BLaER1 (cell line): ENCODE results near the gene WIZ.

Experiments
- H3K27ac ChIP-seq: shearing (Covaris generic); formaldehyde crosslinking; 2 replicates; pipeline ENCODE4 v1.8.1; 2022
- H3K27me3 ChIP-seq: shearing (Covaris generic); formaldehyde crosslinking; 2 replicates; pipeline ENCODE4 v1.8.1; 2022
- H3K36me3 ChIP-seq: shearing (Covaris generic); formaldehyde crosslinking; 2 replicates; pipeline ENCODE4 v1.8.1; 2022
- H3K4me1 ChIP-seq: shearing (Covaris generic); formaldehyde crosslinking; 2 replicates; pipeline ENCODE4 v1.8.1; 2022
- H3K4me2 ChIP-seq: shearing (Covaris generic); formaldehyde crosslinking; 2 replicates; pipeline ENCODE4 v1.8.1; 2022
- H3K4me3 ChIP-seq: shearing (Covaris generic); formaldehyde crosslinking; 2 replicates; pipeline ENCODE4 v1.8.1; 2022
- H3K9ac ChIP-seq: shearing (Covaris generic); formaldehyde crosslinking; 2 replicates; pipeline ENCODE4 v1.8.1; 2022
- H3K9me3 ChIP-seq: shearing (Covaris generic); formaldehyde crosslinking; 2 replicates; pipeline ENCODE4 v1.8.1; 2022
- H4K20me1 ChIP-seq: shearing (Covaris generic); formaldehyde crosslinking; 2 replicates; pipeline ENCODE4 v1.8.1; 2022
- Cebpa-rat ChIP-seq: shearing (Covaris generic); IDR thresholded peaks from 2 replicates; pipeline ENCODE4 v1.8.1; 2022

WIZ gene

GRCh38 chr19:15456441-15456840 is 6.7 kb upstream of the WIZ start:
- H3K36me3 ChIP-seq, result peaks cover 63% of the 10 kb centered on the region; the same call in 1 of the 2 replicates
- H3K9ac ChIP-seq, result no peak overlapping the region
- 0 out of 2 replicates have a peak, but pooled peaks cover 5% of the 10 kb centered on the region for H3K9me3 ChIP-seq
- TF ChIP-seq Cebpa-rat, result no peak
- no peaks in the 10 kb centered on the region for H3K27me3 ChIP-seq
- no peak overlapping the region for H3K4me3 ChIP-seq
- no peak overlapping the region for H3K4me2 ChIP-seq
- H3K27ac ChIP-seq, result no peak overlapping the region
- peaks cover 25% of the 10 kb centered on the region for H3K4me1 ChIP-seq
- H4K20me1 ChIP-seq, result no peaks in the 10 kb centered on the region

- Histone ChIP-seq H3K9ac (no peak overlapping the region), H4K20me1 (no peaks in the 10 kb centered on the region), H3K4me2 (no peak overlapping the region), H3K36me3 (peaks cover 63% of the 10 kb centered on the region; the same call in 1 of the 2 replicates), H3K4me3 (no peak overlapping the region), H3K27me3 (no peaks in the 10 kb centered on the region), H3K9me3 (0 out of 2 replicates have a peak, but pooled peaks cover 5% of the 10 kb centered on the region), H3K27ac (no peak overlapping the region), H3K4me1 (peaks cover 23% of the 10 kb centered on the region)
- no peak for TF ChIP-seq Cebpa-rat
Measured at GRCh38 chr19:15455996-15456395, 6.2 kb upstream of the WIZ start.

GRCh38 chr19:15453906-15454860 is 4.4 kb upstream of the WIZ start:
- Histone ChIP-seq H3K36me3 (peaks cover 54% of the 10 kb centered on the region; the same call in 1 of the 2 replicates), H3K9ac (no peak overlapping the region), H3K4me1 (peaks cover 33% of the 10 kb centered on the region), H3K27me3 (no peaks in the 10 kb centered on the region), H3K27ac (no peak overlapping the region; the same call in 1 of the 2 replicates), H3K4me2 (no peak overlapping the region), H3K9me3 (0 out of 2 replicates have a peak, but pooled peaks cover 5% of the 10 kb centered on the region), H4K20me1 (no peaks in the 10 kb centered on the region), H3K4me3 (no peak overlapping the region)
- TF ChIP-seq Cebpa-rat, result no peak

GRCh38 chr19:15453091-15453578 is 3.4 kb upstream of the WIZ start:
- H3K36me3 ChIP-seq, result peaks cover 52% of the 10 kb centered on the region; the same call in 1 of the 2 replicates
- 0 out of 2 replicates have a peak overlapping the region, but pooled peaks have one; percentile 2 for H3K27ac ChIP-seq
- H4K20me1 ChIP-seq, result no peaks in the 10 kb centered on the region
- H3K4me3 ChIP-seq, result no peak overlapping the region
- H3K9ac ChIP-seq, result no peak overlapping the region
- no peaks in the 10 kb centered on the region for H3K27me3 ChIP-seq
- TF ChIP-seq Cebpa-rat, result no peak
- no peak overlapping the region for H3K4me2 ChIP-seq
- H3K9me3 ChIP-seq, result 0 out of 2 replicates have a peak, but pooled peaks cover 5% of the 10 kb centered on the region
- peaks cover 40% of the 10 kb centered on the region for H3K4me1 ChIP-seq

- no peaks in the 10 kb centered on the region for H4K20me1 ChIP-seq
- no peak overlapping the region for H3K4me2 ChIP-seq
- H3K9me3 ChIP-seq, result 0 out of 2 replicates have a peak, but pooled peaks cover under 1% of the 10 kb centered on the region
- H3K9ac ChIP-seq, result no peak overlapping the region
- H3K27me3 ChIP-seq, result no peaks in the 10 kb centered on the region
- no peak for TF ChIP-seq Cebpa-rat
- 0 out of 2 replicates have a peak overlapping the region, but pooled peaks have one; percentile 2 for H3K27ac ChIP-seq
- peaks cover 40% of the 10 kb centered on the region for H3K4me1 ChIP-seq
- peaks cover 44% of the 10 kb centered on the region; the same call in 1 of the 2 replicates for H3K36me3 ChIP-seq
- no peak overlapping the region for H3K4me3 ChIP-seq
Measured at GRCh38 chr19:15452111-15453047, 2.6 kb upstream of the WIZ start.

GRCh38 chr19:15450528-15450890 is 753 bp upstream of the WIZ start:
- Histone ChIP-seq H3K27me3 (no peaks in the 10 kb centered on the region), H3K27ac (peak overlapping the region; percentile 56; the same call in 1 of the 2 replicates), H3K36me3 (peaks cover 29% of the 10 kb centered on the region; the same call in 1 of the 2 replicates), H3K9me3 (no peaks in the 10 kb centered on the region), H3K4me2 (peak overlapping the region; percentile 75), H3K4me1 (peaks cover 57% of the 10 kb centered on the region), H4K20me1 (no peaks in the 10 kb centered on the region), H3K4me3 (no peak overlapping the region), H3K9ac (no peak overlapping the region)
- TF ChIP-seq Cebpa-rat, result no peak

- Histone ChIP-seq H3K9me3 (no peaks in the 10 kb centered on the region), H3K27me3 (no peaks in the 10 kb centered on the region), H3K27ac (peak overlapping the region; percentile 66), H3K4me2 (peak overlapping the region; percentile 98), H3K4me3 (peak overlapping the region; percentile 71), H3K36me3 (peaks cover 14% of the 10 kb centered on the region; the same call in 1 of the 2 replicates), H3K4me1 (peaks cover 68% of the 10 kb centered on the region), H3K9ac (peak overlapping the region; percentile 67), H4K20me1 (no peaks in the 10 kb centered on the region)
- no peak for TF ChIP-seq Cebpa-rat
Measured at GRCh38 chr19:15448778-15449619, 757 bp downstream of the WIZ start.

- Histone ChIP-seq H3K36me3 (peaks cover 7% of the 10 kb centered on the region; the same call in 1 of the 2 replicates), H3K27ac (peak overlapping the region; percentile 66; the same call in 1 of the 2 replicates), H3K4me2 (peak overlapping the region; percentile 98), H3K27me3 (no peaks in the 10 kb centered on the region), H3K4me1 (peaks cover 66% of the 10 kb centered on the region), H3K4me3 (peak overlapping the region; percentile 71), H4K20me1 (no peaks in the 10 kb centered on the region), H3K9me3 (no peaks in the 10 kb centered on the region), H3K9ac (no peak overlapping the region; the same call in 1 of the 2 replicates)
- no peak for TF ChIP-seq Cebpa-rat
Measured at GRCh38 chr19:15448044-15448777, 1.5 kb downstream of the WIZ start.
